Liver (tissue), 9 donors: ENCODE data around the gene NPAS2. TPM values are rescaled to one million over a fixed set of nuclear protein-coding genes. Genes with fewer than 3 reads are reported as not detected.

ENCODE experiments used
- DNase-seq: peaks from one replicate; pipeline ENCODE4 v3.0.0-alpha.2; 2017; ENCODE audit warnings: low spot score
- H3K27ac ChIP-seq, 2 donors: one replicate each; pipeline ENCODE4 v1.7.0; 2013; ENCODE audit warnings: inconsistent platforms in 2 of 2, low read length in 2 of 2, control low read depth in 1 of 2, low read depth in 1 of 2, mild to moderate bottlenecking in 1 of 2
- H3K27me3 ChIP-seq, 4 donors: one replicate each; pipeline versions ENCODE4 v1.6.1 to v1.7.0; 2013; ENCODE audit warnings: low read length in 3 of 4, inconsistent platforms in 1 of 4, mild to moderate bottlenecking in 1 of 4, moderate library complexity in 1 of 4; ENCODE audit not compliant: control insufficient read depth in 4 of 4, insufficient read depth in 4 of 4
- H3K36me3 ChIP-seq, 4 donors: one replicate each; pipeline versions ENCODE4 v1.6.1 to v1.7.0; 2013; ENCODE audit warnings: low read length in 3 of 4, mild to moderate bottlenecking in 3 of 4, low read depth in 1 of 4, moderate library complexity in 1 of 4; ENCODE audit not compliant: control insufficient read depth in 4 of 4, insufficient read depth in 3 of 4
- H3K4me1 ChIP-seq, 4 donors: one replicate each; pipeline versions ENCODE4 v1.6.1 to v1.7.0; 2013; ENCODE audit warnings: low read length in 3 of 4, mild to moderate bottlenecking in 3 of 4, moderate library complexity in 1 of 4; ENCODE audit not compliant: control insufficient read depth in 4 of 4, insufficient read depth in 4 of 4
- H3K4me3 ChIP-seq, 3 donors: one replicate each; pipeline versions ENCODE4 v1.6.1 to v1.7.0; 2013; ENCODE audit warnings: low read length in 3 of 3, control low read depth in 1 of 3, low read depth in 1 of 3, mild to moderate bottlenecking in 1 of 3
- H3K9ac ChIP-seq, 2 donors: one replicate each; pipeline ENCODE4 v1.7.0; 2013; ENCODE audit warnings: low read length in 2 of 2, mild to moderate bottlenecking in 2 of 2, moderate library complexity in 2 of 2, control low read depth in 1 of 2, low read depth in 1 of 2
- H3K9me3 ChIP-seq, 4 donors: one replicate each; pipeline versions ENCODE4 v1.6.1 to v1.7.0; 2013; ENCODE audit warnings: low read length in 3 of 4; ENCODE audit not compliant: control insufficient read depth in 4 of 4
- CTCF ChIP-seq: fragments of 150-350 bp; IDR thresholded peaks from 2 replicates; pipeline ENCODE4 v1.5.1; 2017; ENCODE audit warnings: improper control_type of control experiment, low read depth, low read length; ENCODE audit not compliant: missing input control
- EGR1 ChIP-seq, 2 donors: IDR thresholded peaks; 2 replicates each; pipeline ENCODE4 v1.6.1; 2016 to 2018; ENCODE audit warnings: antibody characterized with exemption in 2 of 2, low read depth in 2 of 2
- FOXA1 ChIP-seq: IDR thresholded peaks from 2 replicates; pipeline ENCODE4 v1.6.1; 2016; ENCODE audit warnings: antibody characterized with exemption
- FOXA2 ChIP-seq: IDR thresholded peaks from 2 replicates; pipeline ENCODE4 v1.6.1; 2016; ENCODE audit warnings: antibody characterized with exemption
- HNF4A ChIP-seq, 2 donors: conservative IDR thresholded peaks; 2 replicates each; pipeline ENCODE4 v1.6.1; 2016; ENCODE audit warnings: antibody characterized with exemption in 2 of 2, mild to moderate bottlenecking in 2 of 2
- HNF4G ChIP-seq: IDR thresholded peaks from 2 replicates; pipeline ENCODE4 v1.6.1; 2016; ENCODE audit warnings: antibody characterized with exemption
- JUND ChIP-seq, 2 donors: IDR thresholded peaks; 2 replicates each; pipeline ENCODE4 v1.6.1; 2016; ENCODE audit warnings: antibody characterized with exemption in 2 of 2
- NR2F2 ChIP-seq: IDR thresholded peaks from 2 replicates; pipeline ENCODE4 v1.6.1; 2016; ENCODE audit warnings: antibody characterized with exemption
- RAD21 ChIP-seq, 2 donors: IDR thresholded peaks; 2 replicates each; pipeline ENCODE4 v1.6.1; 2016; ENCODE audit warnings: antibody characterized with exemption in 2 of 2, mild to moderate bottlenecking in 2 of 2
- REST ChIP-seq: IDR thresholded peaks from 2 replicates; pipeline ENCODE4 v1.6.1; 2016; ENCODE audit warnings: antibody characterized with exemption, mild to moderate bottlenecking
- RXRA ChIP-seq, 2 donors: IDR thresholded peaks; 2 replicates each; pipeline ENCODE4 v1.6.1; 2017 to 2018; ENCODE audit warnings: antibody characterized with exemption in 2 of 2, mild to moderate bottlenecking in 1 of 2
- SP1 ChIP-seq: IDR thresholded peaks from 2 replicates; pipeline ENCODE4 v1.6.1; 2018; ENCODE audit warnings: antibody characterized with exemption, mild to moderate bottlenecking
- YY1 ChIP-seq: IDR thresholded peaks from 2 replicates; pipeline ENCODE4 v1.6.1; 2016; ENCODE audit warnings: antibody characterized with exemption, mild to moderate bottlenecking
- ZBTB33 ChIP-seq: IDR thresholded peaks from 2 replicates; pipeline ENCODE4 v1.6.1; 2016; ENCODE audit warnings: antibody characterized with exemption
- WGBS: extraction: QIAGEN DNeasy Blood & Tissue Kit; methylation state at CpG from one replicate; pipeline ENCODE4 v1.1.7; 2013; 5-methylcytosine and 5-hydroxymethylcytosine counted together
- polyA plus RNA-seq, 2 donors: library from polyadenylated mRNA; stranded (reverse) in 1 of 2; unstranded in 1 of 2; fragments of 200-250 nt in 1 of 2; fragments of >200 nt in 1 of 2; fragmentation: Nextera tagmentation in 1 of 2; extraction: Ambion mirVana in 1 of 2; gene quantifications; one replicate each; pipeline versions ENCODE4 v1.2.1 to v1.2.3, GENCODE V29; 2013 to 2015
- total RNA-seq, 2 donors: library from RNA; depleted of rRNA; stranded (reverse); fragments of >200 nt; gene quantifications; one replicate each; pipeline ENCODE4 v1.2.3, GENCODE V29; 2014
- donor health status: healthy.
- donor health status: healthy.
- donor health status: healthy.
- donor health status: healthy.
- donor health status: healthy.

Gene NPAS2
- total and polyA plus RNA-seq, 4 donors = 0.33 to 24.3 (median 6.6) TPM

GRCh38 chr2:100944617-100945432 is 124.9 kb downstream of the NPAS2 start:
- 94% methylated on average over 19 of the region's 19 CpGs for WGBS
- H3K27ac ChIP-seq = no peak overlapping the region
- no peak overlapping the region for H3K4me3 ChIP-seq
- no peaks in the 10 kb centered on the region for H3K9me3 ChIP-seq
- no peaks in the 10 kb centered on the region for H3K27me3 ChIP-seq
- no peak for DNase-seq
- no peak for TF ChIP-seq RXRA (IDR thresholded peaks at IDR 0.05)
- TF ChIP-seq ZBTB33 = no peak
- no peak for TF ChIP-seq HNF4A (conservative IDR thresholded peaks at IDR 0.05)
- peaks cover 2 to 15% (median 7%) of the 10 kb centered on the region in 4 donors for H3K4me1 ChIP-seq
- peaks cover 0 to 7% (median 0%) of the 10 kb centered on the region in 4 donors for H3K36me3 ChIP-seq
- no peak overlapping the region for H3K9ac ChIP-seq

DNA sequence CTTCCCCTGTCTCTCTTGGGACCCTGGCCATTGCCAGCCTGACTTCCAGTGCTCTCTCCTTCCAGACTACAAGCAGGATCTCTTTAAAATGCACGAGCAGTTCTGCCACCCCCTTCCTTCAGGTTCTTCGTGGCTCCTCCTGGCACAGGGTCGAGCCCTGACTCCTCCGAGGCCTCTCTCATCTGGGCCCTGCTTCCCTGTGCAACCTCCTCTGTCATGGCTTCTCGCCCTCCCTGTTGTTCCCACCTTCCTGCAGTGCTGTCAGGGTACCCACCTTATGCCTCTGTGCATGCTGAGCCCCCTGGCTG is 125.4 kb downstream of the NPAS2 start:
- H3K27ac ChIP-seq = no peak overlapping the region
- H3K27me3 ChIP-seq = no peaks in the 10 kb centered on the region
- H3K4me3 ChIP-seq = no peak overlapping the region
- no peak for DNase-seq
- H3K9me3 ChIP-seq = no peaks in the 10 kb centered on the region
- H3K36me3 ChIP-seq = peaks cover 0 to 7% (median 0%) of the 10 kb centered on the region in 4 donors
- no peak overlapping the region for H3K9ac ChIP-seq
- TF ChIP-seq FOXA1 (no peak), NR2F2 (no peak), RAD21 (IDR thresholded peaks at IDR 0.05) (no peak), CTCF (no peak), RXRA (IDR thresholded peaks at IDR 0.05) (no peak), FOXA2 (no peak), EGR1 (IDR thresholded peaks at IDR 0.05; ENCODE audit: low read depth in 2 of 2) (no peak), YY1 (no peak), REST (no peak), SP1 (no peak), HNF4G (no peak), JUND (IDR thresholded peaks at IDR 0.05) (no peak)
- H3K4me1 ChIP-seq = peaks cover 0 to 9% (median 4%) of the 10 kb centered on the region in 4 donors
- WGBS = 94% methylated on average over 5 of the region's 5 CpGs
